ENCODE data around the gene LMAN1L.

DNA sequence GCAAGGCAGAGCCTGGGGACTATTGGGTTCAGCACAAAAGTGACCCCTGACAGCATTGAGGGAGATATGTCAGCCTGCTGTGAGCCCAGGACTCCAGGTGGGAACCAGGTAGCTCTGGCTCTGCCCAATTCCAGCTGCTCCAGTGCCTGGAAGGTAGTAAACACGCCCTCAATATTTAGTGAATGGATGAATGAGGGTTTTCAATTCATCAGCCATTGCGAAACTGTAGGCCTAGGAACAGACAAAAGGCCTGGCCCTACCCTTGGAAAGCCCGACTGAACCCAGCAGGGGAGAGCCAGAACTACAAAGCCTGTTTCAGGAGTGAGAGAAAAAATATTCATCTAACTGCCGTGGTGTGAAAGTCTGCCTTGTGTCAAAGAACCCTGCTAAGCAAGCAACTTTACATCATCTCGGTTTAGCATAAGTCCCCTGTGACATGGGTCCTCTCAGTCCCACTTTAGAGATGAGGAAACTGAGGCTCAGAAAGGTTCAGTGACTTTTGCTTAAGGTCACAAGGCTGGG, 38.8 kb upstream of the LMAN1L start:
- TF ChIP-seq, protein P1, sequence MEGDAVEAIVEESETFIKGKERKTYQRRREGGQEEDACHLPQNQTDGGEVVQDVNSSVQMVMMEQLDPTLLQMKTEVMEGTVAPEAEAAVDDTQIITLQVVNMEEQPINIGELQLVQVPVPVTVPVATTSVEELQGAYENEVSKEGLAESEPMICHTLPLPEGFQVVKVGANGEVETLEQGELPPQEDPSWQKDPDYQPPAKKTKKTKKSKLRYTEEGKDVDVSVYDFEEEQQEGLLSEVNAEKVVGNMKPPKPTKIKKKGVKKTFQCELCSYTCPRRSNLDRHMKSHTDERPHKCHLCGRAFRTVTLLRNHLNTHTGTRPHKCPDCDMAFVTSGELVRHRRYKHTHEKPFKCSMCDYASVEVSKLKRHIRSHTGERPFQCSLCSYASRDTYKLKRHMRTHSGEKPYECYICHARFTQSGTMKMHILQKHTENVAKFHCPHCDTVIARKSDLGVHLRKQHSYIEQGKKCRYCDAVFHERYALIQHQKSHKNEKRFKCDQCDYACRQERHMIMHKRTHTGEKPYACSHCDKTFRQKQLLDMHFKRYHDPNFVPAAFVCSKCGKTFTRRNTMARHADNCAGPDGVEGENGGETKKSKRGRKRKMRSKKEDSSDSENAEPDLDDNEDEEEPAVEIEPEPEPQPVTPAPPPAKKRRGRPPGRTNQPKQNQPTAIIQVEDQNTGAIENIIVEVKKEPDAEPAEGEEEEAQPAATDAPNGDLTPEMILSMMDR (IDR thresholded peaks at IDR 0.05): no peak
- TF ChIP-seq POLR2A (IDR thresholded peaks at IDR 0.05; ENCODE audit: low read depth): no peak
